SU-DHL-6 (cell line): ENCODE data around the gene NTM.

ENCODE experiments used
- H2AFZ ChIP-seq: fragments of 200-600 bp; sonication (generic); 2 replicates; pipeline ENCODE4 v1.6.1; 2014; ENCODE audit warnings: low read depth, mild to moderate bottlenecking, moderate library complexity, mixed read lengths, antibody characterized with exemption, low read length; ENCODE audit not compliant: severe bottlenecking
- H3F3A ChIP-seq: fragments of 200-600 bp; shearing (Covaris generic); 2 replicates; pipeline ENCODE4 v1.6.0; 2016; ENCODE audit warnings: antibody characterized with exemption, mild to moderate bottlenecking; ENCODE audit not compliant: insufficient read depth
- H3K27ac ChIP-seq: fragments of 200-600 bp; sonication (generic); 2 replicates; pipeline ENCODE4 v1.5.1; 2016; ENCODE audit warnings: low read depth, mild to moderate bottlenecking, low read length, moderate library complexity, mixed read lengths
- H3K27me3 ChIP-seq: fragments of 200-600 bp; sonication (generic), shearing (Covaris generic); 2 replicates; pipeline ENCODE4 v1.6.0; 2014; ENCODE audit warnings: mild to moderate bottlenecking, low read length
- H3K36me3 ChIP-seq: fragments of 200-600 bp; sonication (generic); 2 replicates; pipeline ENCODE4 v1.6.1; 2014; ENCODE audit warnings: mild to moderate bottlenecking, low read length, mixed read lengths
- H3K4me2 ChIP-seq: fragments of 300-600, 200-600 bp; shearing (Covaris generic), sonication (generic); 2 replicates; pipeline ENCODE4 v1.6.0; 2014; ENCODE audit warnings: low read length, low read depth, mild to moderate bottlenecking; ENCODE audit not compliant: poor library complexity, severe bottlenecking
- H3K4me3 ChIP-seq: fragments of 200-600 bp; sonication (generic); 2 replicates; pipeline ENCODE4 v1.5.1; 2014; ENCODE audit warnings: antibody characterized with exemption, low read length, mild to moderate bottlenecking, mixed read lengths; ENCODE audit not compliant: insufficient read depth, poor library complexity, severe bottlenecking
- H3K79me2 ChIP-seq: fragments of 200-600 bp; sonication (generic); 2 replicates; pipeline ENCODE4 v1.6.1; 2014; ENCODE audit warnings: mild to moderate bottlenecking, low read length, moderate library complexity; ENCODE audit not compliant: insufficient read depth
- H3K9ac ChIP-seq: fragments of 200-600 bp; sonication (generic); 2 replicates; pipeline ENCODE4 v1.7.0; 2014; ENCODE audit warnings: mild to moderate bottlenecking, low read length
- H3K9me2 ChIP-seq: fragments of 200-600 bp; sonication (generic); replicated peaks from 2 replicates; pipeline ENCODE4 v1.6.1; 2014; ENCODE audit warnings: low read length; ENCODE audit not compliant: insufficient read depth
- H3K9me3 ChIP-seq: fragments of 200-600 bp; sonication (generic); 2 replicates; pipeline ENCODE4 v1.6.1; 2014; ENCODE audit warnings: low read length, mixed read lengths; ENCODE audit not compliant: insufficient read depth
- H4K20me1 ChIP-seq: fragments of 200-600 bp; sonication (generic); 2 replicates; pipeline ENCODE4 v1.6.1; 2014; ENCODE audit warnings: low read depth, mild to moderate bottlenecking, antibody characterized with exemption, low read length, moderate library complexity, mixed read lengths
- EZH2phosphoT487 ChIP-seq: fragments of 200-600 bp; sonication (generic), shearing (Covaris generic); conservative IDR thresholded peaks from 2 replicates; pipeline ENCODE4 v1.6.1; 2018; ENCODE audit warnings: mild to moderate bottlenecking, antibody characterized with exemption, low read length, moderate library complexity, mixed read lengths
- TF ChIP-seq, protein P1 (sequence below): fragments of 200-600 bp; sonication (generic); IDR thresholded peaks from one replicate; pipeline ENCODE4 v1.5.1; 2017; ENCODE audit warnings: antibody characterized with exemption, mild to moderate bottlenecking, low read length, moderate library complexity; ENCODE audit not compliant: insufficient read depth, poor library complexity, severe bottlenecking

The NTM gene

DNA sequence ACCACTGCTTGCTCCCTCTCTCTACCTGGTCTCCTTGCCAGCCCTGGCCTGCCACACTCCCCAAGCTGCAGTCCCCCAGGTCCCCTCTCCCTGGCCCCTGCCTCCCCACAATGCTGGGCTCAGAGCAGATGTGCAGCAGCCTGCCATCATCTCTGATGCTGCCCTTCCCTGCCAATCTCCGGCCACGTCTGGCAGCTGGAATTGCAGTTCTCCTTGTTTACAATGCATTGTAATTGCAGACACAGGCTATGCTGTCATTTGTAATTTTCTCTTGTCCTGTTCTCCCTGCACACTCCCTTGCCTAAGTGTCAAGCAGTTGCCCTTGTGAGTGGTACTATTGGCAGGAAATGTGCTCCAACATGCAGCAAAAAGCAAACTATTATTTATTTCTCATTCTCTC lies 222.3 kb downstream of the NTM start:
- H3K4me2 ChIP-seq = no peak overlapping the region
- no peak overlapping the region for H3K4me3 ChIP-seq
- H3K79me2 ChIP-seq = no peaks in the 10 kb centered on the region
- H3K9ac ChIP-seq = no peak overlapping the region
- H3F3A ChIP-seq = no peaks in the 10 kb centered on the region
- H3K9me2 ChIP-seq = no peaks in the 10 kb centered on the region
- H4K20me1 ChIP-seq = no peaks in the 10 kb centered on the region
- H3K36me3 ChIP-seq = no peaks in the 10 kb centered on the region
- no peak overlapping the region for H2AFZ ChIP-seq
- H3K27ac ChIP-seq = no peak overlapping the region
- TF ChIP-seq EZH2phosphoT487 = no peak
- TF ChIP-seq, protein P1, sequence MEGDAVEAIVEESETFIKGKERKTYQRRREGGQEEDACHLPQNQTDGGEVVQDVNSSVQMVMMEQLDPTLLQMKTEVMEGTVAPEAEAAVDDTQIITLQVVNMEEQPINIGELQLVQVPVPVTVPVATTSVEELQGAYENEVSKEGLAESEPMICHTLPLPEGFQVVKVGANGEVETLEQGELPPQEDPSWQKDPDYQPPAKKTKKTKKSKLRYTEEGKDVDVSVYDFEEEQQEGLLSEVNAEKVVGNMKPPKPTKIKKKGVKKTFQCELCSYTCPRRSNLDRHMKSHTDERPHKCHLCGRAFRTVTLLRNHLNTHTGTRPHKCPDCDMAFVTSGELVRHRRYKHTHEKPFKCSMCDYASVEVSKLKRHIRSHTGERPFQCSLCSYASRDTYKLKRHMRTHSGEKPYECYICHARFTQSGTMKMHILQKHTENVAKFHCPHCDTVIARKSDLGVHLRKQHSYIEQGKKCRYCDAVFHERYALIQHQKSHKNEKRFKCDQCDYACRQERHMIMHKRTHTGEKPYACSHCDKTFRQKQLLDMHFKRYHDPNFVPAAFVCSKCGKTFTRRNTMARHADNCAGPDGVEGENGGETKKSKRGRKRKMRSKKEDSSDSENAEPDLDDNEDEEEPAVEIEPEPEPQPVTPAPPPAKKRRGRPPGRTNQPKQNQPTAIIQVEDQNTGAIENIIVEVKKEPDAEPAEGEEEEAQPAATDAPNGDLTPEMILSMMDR = no peak
- no peaks in the 10 kb centered on the region for H3K27me3 ChIP-seq
- H3K9me3 ChIP-seq = no peaks in the 10 kb centered on the region

DNA sequence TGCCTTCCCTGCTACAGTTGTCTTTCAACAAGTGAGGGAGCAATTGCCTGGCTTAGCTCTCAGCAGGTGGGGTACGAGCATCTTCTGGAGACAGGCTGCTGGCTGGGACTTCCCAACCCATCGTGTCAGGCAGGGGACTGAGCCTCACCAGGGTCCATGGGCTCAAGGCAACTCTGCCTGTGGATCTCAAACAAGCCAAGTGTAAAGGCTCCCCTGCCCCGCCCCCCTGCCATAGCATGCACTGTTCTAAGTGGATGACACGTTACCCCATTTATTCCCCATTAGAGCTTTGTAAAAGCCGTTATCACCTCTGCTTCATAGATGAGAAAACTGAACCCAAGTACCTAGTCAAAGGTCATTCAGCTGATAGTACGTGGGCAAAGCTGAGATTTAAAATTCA lies 222.9 kb downstream of the NTM start:
- Histone ChIP-seq H3K9me3 (no peaks in the 10 kb centered on the region), H3K36me3 (no peaks in the 10 kb centered on the region), H3K9me2 (no peaks in the 10 kb centered on the region), H3K4me3 (no peak overlapping the region), H3K9ac (no peak overlapping the region), H3K79me2 (no peaks in the 10 kb centered on the region), H4K20me1 (no peaks in the 10 kb centered on the region), H2AFZ (no peak overlapping the region), H3K27ac (no peak overlapping the region), H3K27me3 (no peaks in the 10 kb centered on the region), H3K4me2 (no peak overlapping the region), H3F3A (no peaks in the 10 kb centered on the region)
- TF ChIP-seq, protein P1 = no peak

DNA sequence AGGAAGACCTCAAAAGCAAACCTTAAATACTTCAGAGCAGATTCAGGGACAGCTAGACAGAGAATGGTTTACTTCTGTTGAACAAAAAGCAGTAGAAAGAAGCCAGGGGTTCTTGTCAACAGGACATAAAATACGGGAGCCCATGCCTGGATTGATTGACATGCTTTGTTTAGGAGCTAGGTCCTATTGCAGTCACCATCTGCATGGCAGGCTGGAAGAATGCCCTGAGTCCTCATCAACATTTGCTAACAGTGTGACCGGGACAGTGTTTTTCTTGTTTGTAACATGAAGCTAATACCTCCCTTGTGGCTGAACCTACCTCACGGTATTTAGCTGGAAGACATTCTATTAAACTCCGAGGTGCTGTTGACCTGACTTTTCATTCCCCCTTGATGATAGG lies 225.4 kb downstream of the NTM start:
- no peaks in the 10 kb centered on the region for H3F3A ChIP-seq
- no peak overlapping the region for H3K27ac ChIP-seq
- H3K27me3 ChIP-seq = no peaks in the 10 kb centered on the region
- no peaks in the 10 kb centered on the region for H3K36me3 ChIP-seq
- H3K9ac ChIP-seq = no peak overlapping the region
- H3K79me2 ChIP-seq = no peaks in the 10 kb centered on the region
- TF ChIP-seq, protein P1 = no peak
- TF ChIP-seq EZH2phosphoT487 = no peak
- H3K4me2 ChIP-seq = no peak overlapping the region
- no peaks in the 10 kb centered on the region for H4K20me1 ChIP-seq
- no peak overlapping the region for H3K4me3 ChIP-seq
- no peaks in the 10 kb centered on the region for H3K9me2 ChIP-seq
- no peaks in the 10 kb centered on the region for H3K9me3 ChIP-seq
- H2AFZ ChIP-seq = no peak overlapping the region

DNA sequence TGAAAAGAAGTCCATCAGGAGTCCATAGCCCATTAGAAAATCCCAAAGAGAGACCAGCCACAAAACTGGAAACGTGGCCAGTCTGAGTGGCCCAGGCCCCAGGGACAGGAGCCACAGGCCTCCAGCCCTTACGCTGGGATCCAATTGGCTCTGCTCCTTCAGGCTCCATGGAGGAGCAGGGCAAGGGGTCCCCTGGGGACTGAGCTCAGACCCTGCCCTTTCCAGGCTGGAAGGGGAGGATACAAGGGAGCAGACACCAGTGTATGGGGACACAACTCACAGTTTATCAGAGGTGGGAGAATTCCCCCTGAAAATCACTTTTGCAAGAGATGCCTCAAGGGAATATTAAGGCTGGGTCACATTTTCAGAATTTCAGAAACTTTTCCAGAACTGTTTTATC lies 227.5 kb downstream of the NTM start:
- H2AFZ ChIP-seq = no peak overlapping the region
- no peak overlapping the region for H3K4me2 ChIP-seq
- H3F3A ChIP-seq = no peaks in the 10 kb centered on the region
- no peak overlapping the region for H3K4me3 ChIP-seq
- no peaks in the 10 kb centered on the region for H4K20me1 ChIP-seq
- no peaks in the 10 kb centered on the region for H3K27me3 ChIP-seq
- no peaks in the 10 kb centered on the region for H3K9me2 ChIP-seq
- no peak overlapping the region for H3K9ac ChIP-seq
- H3K36me3 ChIP-seq = no peaks in the 10 kb centered on the region
- no peaks in the 10 kb centered on the region for H3K79me2 ChIP-seq
- TF ChIP-seq EZH2phosphoT487 = no peak
- TF ChIP-seq, protein P1 = no peak
- H3K27ac ChIP-seq = no peak overlapping the region
- no peaks in the 10 kb centered on the region for H3K9me3 ChIP-seq
